GM23338 (cell line): ENCODE measurements around the gene LPP. TPM values are rescaled to one million over a fixed set of nuclear protein-coding genes. Genes with fewer than 3 reads are reported as not detected.

ENCODE experiments used
- ATAC-seq: fragments of 200-7000 bp; cut with Tn5 transposase; 3 replicates; pipeline ENCODE4 v1.9.1; 2020
- DNase-seq: peaks from one replicate; pipeline ENCODE4 v3.0.0-alpha.2; 2015; ENCODE audit warnings: low spot score
- H2AFZ ChIP-seq: fragments of 200-600 bp; sonication (generic); 2 replicates; pipeline ENCODE4 v1.8.0; 2016; ENCODE audit warnings: antibody characterized with exemption, mild to moderate bottlenecking, moderate library complexity
- H3F3A ChIP-seq: fragments of 200-600 bp; sonication (generic); replicated peaks from 2 replicates; pipeline ENCODE4 v1.8.0; 2017; ENCODE audit warnings: antibody characterized with exemption, mixed run types, low read depth
- H3K27ac ChIP-seq: fragments of 200-600 bp; sonication (generic); 2 replicates; pipeline ENCODE4 v1.6.1; 2016; ENCODE audit warnings: low read depth
- H3K27me3 ChIP-seq: fragments of 200-600 bp; sonication (generic); 2 replicates; pipeline ENCODE4 v1.8.0; 2016; ENCODE audit warnings: mild to moderate bottlenecking, mixed run types, moderate library complexity; ENCODE audit not compliant: insufficient read depth
- H3K36me3 ChIP-seq: fragments of 200-600 bp; sonication (generic); 2 replicates; pipeline ENCODE4 v1.8.0; 2016; ENCODE audit warnings: mild to moderate bottlenecking; ENCODE audit not compliant: insufficient read depth
- H3K4me1 ChIP-seq: fragments of 200-600 bp; sonication (generic); 2 replicates; pipeline ENCODE4 v1.8.0; 2016; ENCODE audit warnings: mild to moderate bottlenecking, moderate library complexity; ENCODE audit not compliant: insufficient read depth
- H3K4me2 ChIP-seq: fragments of 200-600 bp; sonication (generic); 2 replicates; pipeline ENCODE4 v1.7.1; 2017; ENCODE audit warnings: mixed run types
- H3K4me3 ChIP-seq: fragments of 200-600 bp; sonication (generic); 2 replicates; pipeline ENCODE4 v1.6.1; 2016; ENCODE audit warnings: mixed run types
- H3K79me2 ChIP-seq: fragments of 200-600 bp; sonication (generic); replicated peaks from 2 replicates; pipeline ENCODE4 v1.8.0; 2017; ENCODE audit warnings: mild to moderate bottlenecking; ENCODE audit not compliant: insufficient read depth
- H3K9me2 ChIP-seq: fragments of 200-600 bp; sonication (generic); 2 replicates; pipeline ENCODE4 v1.8.0; 2017; ENCODE audit not compliant: insufficient read depth
- H4K20me1 ChIP-seq: fragments of 200-600 bp; sonication (generic); replicated peaks from 2 replicates; pipeline ENCODE4 v1.8.0; 2017; ENCODE audit warnings: mild to moderate bottlenecking; ENCODE audit not compliant: insufficient read depth
- H3K27ac Mint-ChIP-seq: 2 replicates; pipeline ENCODE4 v1.8.0; 2020; ENCODE audit warnings: inconsistent platforms, mild to moderate bottlenecking, moderate library complexity, mixed read lengths
- H3K27me3 Mint-ChIP-seq: 3 replicates; pipeline ENCODE4 v1.8.0; 2022; ENCODE audit warnings: low read depth, mild to moderate bottlenecking, moderate library complexity, mixed read lengths, inconsistent platforms; ENCODE audit not compliant: insufficient read depth, poor library complexity
- H3K36me3 Mint-ChIP-seq: 3 replicates; pipeline ENCODE4 v1.8.0; 2021; ENCODE audit warnings: low read depth, mild to moderate bottlenecking, inconsistent platforms, moderate library complexity, mixed read lengths
- H3K4me1 Mint-ChIP-seq: 3 replicates; pipeline ENCODE4 v1.8.0; 2020; ENCODE audit warnings: mild to moderate bottlenecking, inconsistent platforms, mixed read lengths
- H3K4me3 Mint-ChIP-seq: 3 replicates; pipeline ENCODE4 v1.8.0; 2021; ENCODE audit warnings: moderate library complexity, mild to moderate bottlenecking, inconsistent platforms, mixed read lengths
- H3K9me3 Mint-ChIP-seq: 3 replicates; pipeline ENCODE4 v1.8.0; 2020; ENCODE audit warnings: moderate library complexity, mild to moderate bottlenecking, inconsistent platforms, mixed read lengths
- CREB1 ChIP-seq: fragments of 250-450 bp; sonication (Bioruptor Pico); IDR thresholded peaks from 2 replicates; pipeline ENCODE4 v1.5.0; 2020; ENCODE audit warnings: low read depth, mild to moderate bottlenecking, moderate library complexity
- EZH2 ChIP-seq: fragments of 200-600 bp; sonication (generic); IDR thresholded peaks from one replicate; pipeline ENCODE4 v1.8.0; 2017; ENCODE audit warnings: antibody characterized with exemption, mild to moderate bottlenecking, low read depth; ENCODE audit not compliant: unreplicated experiment
- EZH2phosphoT487 ChIP-seq: fragments of 200-600 bp; sonication (generic); IDR thresholded peaks from one replicate; pipeline ENCODE4 v1.8.1; 2018; ENCODE audit warnings: antibody characterized with exemption; ENCODE audit not compliant: unreplicated experiment
- JUNB ChIP-seq: IDR thresholded peaks from one replicate; pipeline ENCODE4 v1.6.1; 2016; ENCODE audit warnings: antibody characterized with exemption; ENCODE audit not compliant: unreplicated experiment
- NANOG ChIP-seq: IDR thresholded peaks from 2 replicates; pipeline ENCODE4 v1.6.1; 2016; ENCODE audit warnings: antibody characterized with exemption, borderline replicate concordance
- POLR2AphosphoS5 ChIP-seq: IDR thresholded peaks from 2 replicates; pipeline ENCODE4 v1.6.1; 2016; ENCODE audit warnings: antibody characterized with exemption, low read depth
- STAT1 ChIP-seq: IDR thresholded peaks from one replicate; pipeline ENCODE4 v1.6.1; 2016; ENCODE audit warnings: antibody characterized with exemption; ENCODE audit not compliant: unreplicated experiment
- ZNF114 ChIP-seq: fragments of 250-450 bp; sonication (Bioruptor Pico); IDR thresholded peaks from 2 replicates; pipeline ENCODE4 v1.5.0; 2020; ENCODE audit warnings: mild to moderate bottlenecking, moderate library complexity
- ZNF331 ChIP-seq: fragments of 250-450 bp; sonication (Bioruptor Pico); IDR thresholded peaks from 2 replicates; pipeline ENCODE4 v1.5.0; 2020; ENCODE audit warnings: low read depth, mild to moderate bottlenecking, moderate library complexity
- polyA plus RNA-seq: library from polyadenylated mRNA; unstranded; fragments of >200 nt; fragmentation: Nextera tagmentation; extraction: Ambion mirVana; gene quantifications from 2 replicates; pipeline ENCODE4 v1.2.1, GENCODE V29; 2016
- total RNA-seq: library from RNA; depleted of rRNA; stranded (reverse); fragments of >200 nt; shearing (Covaris generic); gene quantifications from 2 replicates; pipeline ENCODE4 v1.2.3, GENCODE V29; 2014
- TF ChIP-seq, protein P1 (sequence below), 2 experiments: fragments of 200-600 bp in 1 of 2; sonication (generic) in 1 of 2; conservative IDR thresholded peaks; 2 replicates each; pipeline versions ENCODE4 v1.5.1 to v1.6.1; 2016 to 2017; ENCODE audit warnings: antibody characterized with exemption in 2 of 2, low read depth in 2 of 2, mild to moderate bottlenecking in 2 of 2, moderate library complexity in 1 of 2
- TF ChIP-seq, protein P2 (sequence below): IDR thresholded peaks from 2 replicates; pipeline ENCODE4 v1.6.1; 2016; ENCODE audit warnings: antibody characterized with exemption
- TF ChIP-seq, protein P3 (sequence below): fragments of 250-450 bp; sonication (Bioruptor Pico); IDR thresholded peaks from 2 replicates; pipeline ENCODE4 v1.5.0; 2020; ENCODE audit warnings: mild to moderate bottlenecking, moderate library complexity
- TF ChIP-seq, protein P4 (sequence below): IDR thresholded peaks from one replicate; pipeline ENCODE4 v1.6.1; 2018; ENCODE audit warnings: antibody characterized with exemption; ENCODE audit not compliant: unreplicated experiment

LPP gene
- total and polyA plus RNA-seq, 2 experiments from 2014 or later: 23.0 to 35.2 TPM

DNA sequence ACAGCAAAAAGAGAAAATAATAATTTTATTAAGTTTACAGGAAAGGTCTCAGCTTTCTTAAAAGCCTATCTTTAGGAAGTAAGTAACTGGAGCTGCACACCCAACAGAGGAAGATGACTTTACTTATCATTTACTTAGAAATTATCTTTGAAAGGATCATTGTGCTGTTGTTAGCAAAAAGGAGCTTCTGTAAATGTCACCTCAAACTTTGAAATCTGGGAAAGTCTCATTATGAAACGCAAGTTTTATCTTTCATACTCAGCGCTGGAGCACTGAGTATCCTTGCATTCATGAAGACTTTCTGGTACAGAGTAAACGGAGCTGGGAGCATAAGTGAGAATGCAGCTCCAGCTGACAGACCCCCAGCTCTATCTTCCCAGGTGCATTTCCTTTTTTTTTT lies 526.6 kb downstream of the LPP start:
- no peaks in the 10 kb centered on the region for H3K4me1 ChIP-seq
- H3K79me2 ChIP-seq: no peaks in the 10 kb centered on the region
- H3K4me2 ChIP-seq: no peak overlapping the region
- DNase-seq: no peak
- no peaks in the 10 kb centered on the region for H3F3A ChIP-seq
- Mint-ChIP-seq H3K27me3 (no peaks in the 10 kb centered on the region), H3K27ac (no peak overlapping the region), H3K4me1 (peaks cover 6% of the 10 kb centered on the region), H3K4me3 (no peak overlapping the region), H3K36me3 (no peaks in the 10 kb centered on the region), H3K9me3 (no peaks in the 10 kb centered on the region)
- H3K9me2 ChIP-seq: no peaks in the 10 kb centered on the region
- TF ChIP-seq ZNF114 (CRISPR knock-in tag): no peak
- TF ChIP-seq, protein P1, sequence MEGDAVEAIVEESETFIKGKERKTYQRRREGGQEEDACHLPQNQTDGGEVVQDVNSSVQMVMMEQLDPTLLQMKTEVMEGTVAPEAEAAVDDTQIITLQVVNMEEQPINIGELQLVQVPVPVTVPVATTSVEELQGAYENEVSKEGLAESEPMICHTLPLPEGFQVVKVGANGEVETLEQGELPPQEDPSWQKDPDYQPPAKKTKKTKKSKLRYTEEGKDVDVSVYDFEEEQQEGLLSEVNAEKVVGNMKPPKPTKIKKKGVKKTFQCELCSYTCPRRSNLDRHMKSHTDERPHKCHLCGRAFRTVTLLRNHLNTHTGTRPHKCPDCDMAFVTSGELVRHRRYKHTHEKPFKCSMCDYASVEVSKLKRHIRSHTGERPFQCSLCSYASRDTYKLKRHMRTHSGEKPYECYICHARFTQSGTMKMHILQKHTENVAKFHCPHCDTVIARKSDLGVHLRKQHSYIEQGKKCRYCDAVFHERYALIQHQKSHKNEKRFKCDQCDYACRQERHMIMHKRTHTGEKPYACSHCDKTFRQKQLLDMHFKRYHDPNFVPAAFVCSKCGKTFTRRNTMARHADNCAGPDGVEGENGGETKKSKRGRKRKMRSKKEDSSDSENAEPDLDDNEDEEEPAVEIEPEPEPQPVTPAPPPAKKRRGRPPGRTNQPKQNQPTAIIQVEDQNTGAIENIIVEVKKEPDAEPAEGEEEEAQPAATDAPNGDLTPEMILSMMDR (conservative IDR thresholded peaks at IDR 0.05; ENCODE audit: low read depth in 2 of 2): no peak
- no peak for TF ChIP-seq EZH2phosphoT487
- no peak for TF ChIP-seq CREB1 (CRISPR knock-in tag)
- no peak for TF ChIP-seq EZH2
- TF ChIP-seq, protein P2, sequence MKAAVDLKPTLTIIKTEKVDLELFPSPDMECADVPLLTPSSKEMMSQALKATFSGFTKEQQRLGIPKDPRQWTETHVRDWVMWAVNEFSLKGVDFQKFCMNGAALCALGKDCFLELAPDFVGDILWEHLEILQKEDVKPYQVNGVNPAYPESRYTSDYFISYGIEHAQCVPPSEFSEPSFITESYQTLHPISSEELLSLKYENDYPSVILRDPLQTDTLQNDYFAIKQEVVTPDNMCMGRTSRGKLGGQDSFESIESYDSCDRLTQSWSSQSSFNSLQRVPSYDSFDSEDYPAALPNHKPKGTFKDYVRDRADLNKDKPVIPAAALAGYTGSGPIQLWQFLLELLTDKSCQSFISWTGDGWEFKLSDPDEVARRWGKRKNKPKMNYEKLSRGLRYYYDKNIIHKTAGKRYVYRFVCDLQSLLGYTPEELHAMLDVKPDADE: no peak
- TF ChIP-seq, protein P3, sequence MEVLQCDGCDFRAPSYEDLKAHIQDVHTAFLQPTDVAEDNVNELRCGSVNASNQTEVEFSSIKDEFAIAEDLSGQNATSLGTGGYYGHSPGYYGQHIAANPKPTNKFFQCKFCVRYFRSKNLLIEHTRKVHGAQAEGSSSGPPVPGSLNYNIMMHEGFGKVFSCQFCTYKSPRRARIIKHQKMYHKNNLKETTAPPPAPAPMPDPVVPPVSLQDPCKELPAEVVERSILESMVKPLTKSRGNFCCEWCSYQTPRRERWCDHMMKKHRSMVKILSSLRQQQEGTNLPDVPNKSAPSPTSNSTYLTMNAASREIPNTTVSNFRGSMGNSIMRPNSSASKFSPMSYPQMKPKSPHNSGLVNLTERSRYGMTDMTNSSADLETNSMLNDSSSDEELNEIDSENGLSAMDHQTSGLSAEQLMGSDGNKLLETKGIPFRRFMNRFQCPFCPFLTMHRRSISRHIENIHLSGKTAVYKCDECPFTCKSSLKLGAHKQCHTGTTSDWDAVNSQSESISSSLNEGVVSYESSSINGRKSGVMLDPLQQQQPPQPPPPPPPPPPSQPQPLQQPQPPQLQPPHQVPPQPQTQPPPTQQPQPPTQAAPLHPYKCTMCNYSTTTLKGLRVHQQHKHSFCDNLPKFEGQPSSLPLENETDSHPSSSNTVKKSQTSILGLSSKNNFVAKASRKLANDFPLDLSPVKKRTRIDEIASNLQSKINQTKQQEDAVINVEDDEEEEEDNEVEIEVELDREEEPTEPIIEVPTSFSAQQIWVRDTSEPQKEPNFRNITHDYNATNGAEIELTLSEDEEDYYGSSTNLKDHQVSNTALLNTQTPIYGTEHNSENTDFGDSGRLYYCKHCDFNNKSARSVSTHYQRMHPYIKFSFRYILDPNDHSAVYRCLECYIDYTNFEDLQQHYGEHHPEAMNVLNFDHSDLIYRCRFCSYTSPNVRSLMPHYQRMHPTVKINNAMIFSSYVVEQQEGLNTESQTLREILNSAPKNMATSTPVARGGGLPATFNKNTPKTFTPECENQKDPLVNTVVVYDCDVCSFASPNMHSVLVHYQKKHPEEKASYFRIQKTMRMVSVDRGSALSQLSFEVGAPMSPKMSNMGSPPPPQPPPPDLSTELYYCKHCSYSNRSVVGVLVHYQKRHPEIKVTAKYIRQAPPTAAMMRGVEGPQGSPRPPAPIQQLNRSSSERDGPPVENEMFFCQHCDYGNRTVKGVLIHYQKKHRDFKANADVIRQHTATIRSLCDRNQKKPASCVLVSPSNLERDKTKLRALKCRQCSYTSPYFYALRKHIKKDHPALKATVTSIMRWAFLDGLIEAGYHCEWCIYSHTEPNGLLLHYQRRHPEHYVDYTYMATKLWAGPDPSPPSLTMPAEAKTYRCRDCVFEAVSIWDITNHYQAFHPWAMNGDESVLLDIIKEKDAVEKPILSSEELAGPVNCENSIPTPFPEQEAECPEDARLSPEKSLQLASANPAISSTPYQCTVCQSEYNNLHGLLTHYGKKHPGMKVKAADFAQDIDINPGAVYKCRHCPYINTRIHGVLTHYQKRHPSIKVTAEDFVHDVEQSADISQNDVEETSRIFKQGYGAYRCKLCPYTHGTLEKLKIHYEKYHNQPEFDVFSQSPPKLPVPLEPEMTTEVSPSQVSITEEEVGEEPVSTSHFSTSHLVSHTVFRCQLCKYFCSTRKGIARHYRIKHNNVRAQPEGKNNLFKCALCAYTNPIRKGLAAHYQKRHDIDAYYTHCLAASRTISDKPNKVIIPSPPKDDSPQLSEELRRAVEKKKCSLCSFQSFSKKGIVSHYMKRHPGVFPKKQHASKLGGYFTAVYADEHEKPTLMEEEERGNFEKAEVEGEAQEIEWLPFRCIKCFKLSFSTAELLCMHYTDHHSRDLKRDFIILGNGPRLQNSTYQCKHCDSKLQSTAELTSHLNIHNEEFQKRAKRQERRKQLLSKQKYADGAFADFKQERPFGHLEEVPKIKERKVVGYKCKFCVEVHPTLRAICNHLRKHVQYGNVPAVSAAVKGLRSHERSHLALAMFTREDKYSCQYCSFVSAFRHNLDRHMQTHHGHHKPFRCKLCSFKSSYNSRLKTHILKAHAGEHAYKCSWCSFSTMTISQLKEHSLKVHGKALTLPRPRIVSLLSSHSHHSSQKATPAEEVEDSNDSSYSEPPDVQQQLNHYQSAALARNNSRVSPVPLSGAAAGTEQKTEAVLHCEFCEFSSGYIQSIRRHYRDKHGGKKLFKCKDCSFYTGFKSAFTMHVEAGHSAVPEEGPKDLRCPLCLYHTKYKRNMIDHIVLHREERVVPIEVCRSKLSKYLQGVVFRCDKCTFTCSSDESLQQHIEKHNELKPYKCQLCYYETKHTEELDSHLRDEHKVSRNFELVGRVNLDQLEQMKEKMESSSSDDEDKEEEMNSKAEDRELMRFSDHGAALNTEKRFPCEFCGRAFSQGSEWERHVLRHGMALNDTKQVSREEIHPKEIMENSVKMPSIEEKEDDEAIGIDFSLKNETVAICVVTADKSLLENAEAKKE (CRISPR knock-in tag): no peak
- no peak for TF ChIP-seq NANOG
- TF ChIP-seq STAT1: no peak
- no peak for TF ChIP-seq JUNB
- no peak for TF ChIP-seq POLR2AphosphoS5
- TF ChIP-seq, protein P4, sequence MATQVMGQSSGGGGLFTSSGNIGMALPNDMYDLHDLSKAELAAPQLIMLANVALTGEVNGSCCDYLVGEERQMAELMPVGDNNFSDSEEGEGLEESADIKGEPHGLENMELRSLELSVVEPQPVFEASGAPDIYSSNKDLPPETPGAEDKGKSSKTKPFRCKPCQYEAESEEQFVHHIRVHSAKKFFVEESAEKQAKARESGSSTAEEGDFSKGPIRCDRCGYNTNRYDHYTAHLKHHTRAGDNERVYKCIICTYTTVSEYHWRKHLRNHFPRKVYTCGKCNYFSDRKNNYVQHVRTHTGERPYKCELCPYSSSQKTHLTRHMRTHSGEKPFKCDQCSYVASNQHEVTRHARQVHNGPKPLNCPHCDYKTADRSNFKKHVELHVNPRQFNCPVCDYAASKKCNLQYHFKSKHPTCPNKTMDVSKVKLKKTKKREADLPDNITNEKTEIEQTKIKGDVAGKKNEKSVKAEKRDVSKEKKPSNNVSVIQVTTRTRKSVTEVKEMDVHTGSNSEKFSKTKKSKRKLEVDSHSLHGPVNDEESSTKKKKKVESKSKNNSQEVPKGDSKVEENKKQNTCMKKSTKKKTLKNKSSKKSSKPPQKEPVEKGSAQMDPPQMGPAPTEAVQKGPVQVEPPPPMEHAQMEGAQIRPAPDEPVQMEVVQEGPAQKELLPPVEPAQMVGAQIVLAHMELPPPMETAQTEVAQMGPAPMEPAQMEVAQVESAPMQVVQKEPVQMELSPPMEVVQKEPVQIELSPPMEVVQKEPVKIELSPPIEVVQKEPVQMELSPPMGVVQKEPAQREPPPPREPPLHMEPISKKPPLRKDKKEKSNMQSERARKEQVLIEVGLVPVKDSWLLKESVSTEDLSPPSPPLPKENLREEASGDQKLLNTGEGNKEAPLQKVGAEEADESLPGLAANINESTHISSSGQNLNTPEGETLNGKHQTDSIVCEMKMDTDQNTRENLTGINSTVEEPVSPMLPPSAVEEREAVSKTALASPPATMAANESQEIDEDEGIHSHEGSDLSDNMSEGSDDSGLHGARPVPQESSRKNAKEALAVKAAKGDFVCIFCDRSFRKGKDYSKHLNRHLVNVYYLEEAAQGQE: no peak
- TF ChIP-seq ZNF331 (CRISPR knock-in tag): no peak
- no peaks in the 10 kb centered on the region for H4K20me1 ChIP-seq
- H3K27me3 ChIP-seq: no peaks in the 10 kb centered on the region
- no peak for ATAC-seq
- no peak overlapping the region for H2AFZ ChIP-seq
- no peaks in the 10 kb centered on the region for H3K36me3 ChIP-seq
- no peak overlapping the region for H3K4me3 ChIP-seq
- H3K27ac ChIP-seq: no peak overlapping the region
